Fibroblast of peridontal ligament (primary cell): Measurements from ENCODE around the gene DHTKD1.

Source experiments
- DNase-seq: peaks from one replicate; pipeline ENCODE4 v3.0.0-alpha.2; 2010; ENCODE audit errors: extremely low read depth

The DHTKD1 gene, protein sequence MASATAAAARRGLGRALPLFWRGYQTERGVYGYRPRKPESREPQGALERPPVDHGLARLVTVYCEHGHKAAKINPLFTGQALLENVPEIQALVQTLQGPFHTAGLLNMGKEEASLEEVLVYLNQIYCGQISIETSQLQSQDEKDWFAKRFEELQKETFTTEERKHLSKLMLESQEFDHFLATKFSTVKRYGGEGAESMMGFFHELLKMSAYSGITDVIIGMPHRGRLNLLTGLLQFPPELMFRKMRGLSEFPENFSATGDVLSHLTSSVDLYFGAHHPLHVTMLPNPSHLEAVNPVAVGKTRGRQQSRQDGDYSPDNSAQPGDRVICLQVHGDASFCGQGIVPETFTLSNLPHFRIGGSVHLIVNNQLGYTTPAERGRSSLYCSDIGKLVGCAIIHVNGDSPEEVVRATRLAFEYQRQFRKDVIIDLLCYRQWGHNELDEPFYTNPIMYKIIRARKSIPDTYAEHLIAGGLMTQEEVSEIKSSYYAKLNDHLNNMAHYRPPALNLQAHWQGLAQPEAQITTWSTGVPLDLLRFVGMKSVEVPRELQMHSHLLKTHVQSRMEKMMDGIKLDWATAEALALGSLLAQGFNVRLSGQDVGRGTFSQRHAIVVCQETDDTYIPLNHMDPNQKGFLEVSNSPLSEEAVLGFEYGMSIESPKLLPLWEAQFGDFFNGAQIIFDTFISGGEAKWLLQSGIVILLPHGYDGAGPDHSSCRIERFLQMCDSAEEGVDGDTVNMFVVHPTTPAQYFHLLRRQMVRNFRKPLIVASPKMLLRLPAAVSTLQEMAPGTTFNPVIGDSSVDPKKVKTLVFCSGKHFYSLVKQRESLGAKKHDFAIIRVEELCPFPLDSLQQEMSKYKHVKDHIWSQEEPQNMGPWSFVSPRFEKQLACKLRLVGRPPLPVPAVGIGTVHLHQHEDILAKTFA

DNA sequence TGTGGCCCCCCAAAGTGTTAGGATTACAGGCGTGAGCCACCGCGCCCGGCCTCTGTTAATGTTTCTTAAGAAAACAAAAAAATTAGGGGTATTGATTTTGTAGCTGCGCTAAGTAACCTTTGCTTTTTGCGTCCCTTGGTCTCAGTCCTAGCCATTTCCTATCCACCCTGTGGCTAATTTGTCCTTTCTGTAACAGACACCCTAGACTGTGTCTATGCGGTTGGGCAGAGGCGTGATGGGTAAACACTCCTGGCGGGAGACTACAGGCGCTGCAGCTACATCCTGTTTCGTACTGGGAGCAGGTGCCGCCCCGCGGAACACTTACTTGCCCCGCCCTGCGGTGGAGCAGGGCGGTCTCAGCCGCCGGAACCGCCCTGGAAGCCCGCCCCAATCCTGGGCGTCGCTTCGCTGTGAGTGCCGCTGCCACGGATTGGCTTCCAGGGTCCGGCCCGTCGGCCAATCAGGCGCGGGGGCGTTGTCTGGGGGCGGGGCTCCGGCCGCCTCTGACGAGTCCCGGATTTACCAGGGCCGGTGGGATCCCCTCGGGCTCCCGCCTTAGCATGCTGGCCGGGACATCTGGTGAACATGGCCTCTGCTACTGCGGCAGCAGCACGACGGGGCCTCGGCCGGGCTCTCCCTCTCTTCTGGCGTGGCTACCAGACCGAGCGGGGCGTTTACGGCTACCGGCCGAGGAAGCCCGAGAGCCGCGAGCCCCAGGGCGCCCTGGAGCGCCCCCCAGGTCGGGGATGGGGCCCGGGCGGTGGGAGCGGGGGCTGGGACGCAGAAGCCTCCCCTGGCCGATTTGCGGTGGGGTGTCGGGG is at the start of gene DHTKD1:
Gene DHTKD1 (plus strand): TSS at position 506 of the 821 bp plus-strand sequence. CDS start 80 bp downstream, at position 586.
- peak; percentile 89 for DNase-seq

DNA sequence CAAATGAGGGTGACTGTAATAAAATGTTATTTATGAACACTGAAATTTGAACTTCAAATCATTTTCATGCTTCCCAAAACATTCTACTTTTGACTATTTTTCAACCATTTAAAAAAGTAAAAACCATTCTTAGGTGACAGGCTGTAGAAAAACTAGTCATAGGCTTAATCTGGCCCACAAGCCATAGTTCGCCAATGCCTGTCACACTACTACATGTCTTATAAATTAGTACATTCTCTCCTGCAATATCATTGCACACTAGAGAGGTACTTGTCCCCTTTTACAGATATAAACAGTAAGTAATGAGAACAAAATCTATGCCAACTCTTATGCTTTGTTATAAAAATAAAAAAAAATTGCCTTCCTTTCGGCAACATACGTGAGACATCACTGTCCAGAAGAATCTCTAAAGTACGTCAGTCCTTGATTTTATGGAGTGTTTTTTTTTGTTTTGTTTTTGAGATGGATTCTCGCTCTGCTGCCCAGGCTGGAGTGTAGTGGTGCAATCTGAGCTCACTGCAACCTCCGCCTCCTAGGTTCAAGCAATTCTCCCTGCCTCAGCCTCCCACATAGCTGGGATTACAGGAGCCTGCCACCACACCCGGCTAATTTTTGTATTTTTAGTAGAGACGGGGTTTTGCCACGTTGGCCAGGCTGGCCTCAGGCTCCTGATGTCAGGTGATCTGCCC is 49.3 kb upstream of the DHTKD1 start:
- no peak for DNase-seq

DNA sequence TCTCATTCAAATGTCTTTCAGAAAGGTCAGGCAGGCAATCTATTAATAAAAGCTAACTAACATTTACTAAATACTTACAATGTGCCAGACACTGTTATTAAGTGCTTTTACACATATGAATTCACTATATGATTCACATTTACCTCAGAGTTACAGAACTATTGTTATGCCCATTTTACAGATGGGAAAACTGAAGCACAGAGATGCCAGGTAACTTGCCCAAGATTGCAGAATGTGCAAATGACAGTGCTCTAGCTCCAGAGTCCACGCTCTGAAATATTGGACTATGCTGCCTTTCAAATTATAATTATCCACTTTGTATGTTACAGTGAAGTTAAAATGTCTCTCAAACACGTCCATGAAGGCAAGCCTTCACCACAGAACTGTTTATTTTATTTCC is 48.2 kb upstream of the DHTKD1 start:
- no peak for DNase-seq

GRCh38 chr10:12022580-12023257 is 46.0 kb upstream of the DHTKD1 start:
- no peak for DNase-seq

DNA sequence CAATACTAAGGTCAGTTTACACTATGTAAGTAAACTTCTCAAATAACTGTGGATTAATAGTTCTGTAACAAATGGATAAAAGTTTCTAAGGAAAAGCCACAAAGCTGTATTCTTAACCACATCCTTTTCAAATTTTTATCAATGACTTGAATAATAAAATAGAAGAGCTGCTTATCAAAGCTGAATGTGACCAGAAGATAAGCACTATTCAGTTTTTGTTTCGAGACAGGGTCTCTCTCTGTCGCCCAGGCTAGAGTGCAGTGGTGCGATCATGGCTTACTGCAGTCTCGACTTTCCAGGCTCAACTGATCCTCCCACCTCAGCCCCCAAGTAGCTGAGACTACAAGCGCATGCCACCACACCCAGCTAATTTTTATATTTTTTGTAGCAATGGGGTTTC is 43.2 kb upstream of the DHTKD1 start:
- DNase-seq = no peak

GRCh38 chr10:12027539-12027938 is 41.2 kb upstream of the DHTKD1 start:
- DNase-seq = no peak

DNA sequence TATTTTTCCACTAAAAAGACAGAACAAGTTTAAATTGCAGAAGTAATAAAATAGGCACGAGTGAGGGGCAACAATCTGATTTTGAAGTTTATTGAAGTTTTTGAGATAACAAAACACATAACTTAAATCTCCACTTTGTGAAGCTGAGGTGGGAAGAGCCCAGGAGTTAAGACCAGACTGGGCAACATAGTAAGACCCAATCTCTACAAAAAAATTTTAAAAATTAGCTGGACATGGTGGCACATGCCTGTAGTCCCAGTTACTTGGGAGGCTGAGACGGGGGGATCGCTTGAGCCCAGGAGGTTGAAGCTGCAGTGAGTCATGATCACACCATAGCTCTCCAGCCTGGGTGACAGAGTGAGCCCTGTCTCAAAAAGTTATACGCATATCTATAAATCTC is 37.4 kb upstream of the DHTKD1 start:
- DNase-seq = no peak

GRCh38 chr10:12036073-12036655 is 32.6 kb upstream of the DHTKD1 start:
- no peak for DNase-seq

- peak; percentile 27 for DNase-seq
These were observed 26.9 kb upstream of the DHTKD1 start for GRCh38 chr10:12041766-12042408.

DNA sequence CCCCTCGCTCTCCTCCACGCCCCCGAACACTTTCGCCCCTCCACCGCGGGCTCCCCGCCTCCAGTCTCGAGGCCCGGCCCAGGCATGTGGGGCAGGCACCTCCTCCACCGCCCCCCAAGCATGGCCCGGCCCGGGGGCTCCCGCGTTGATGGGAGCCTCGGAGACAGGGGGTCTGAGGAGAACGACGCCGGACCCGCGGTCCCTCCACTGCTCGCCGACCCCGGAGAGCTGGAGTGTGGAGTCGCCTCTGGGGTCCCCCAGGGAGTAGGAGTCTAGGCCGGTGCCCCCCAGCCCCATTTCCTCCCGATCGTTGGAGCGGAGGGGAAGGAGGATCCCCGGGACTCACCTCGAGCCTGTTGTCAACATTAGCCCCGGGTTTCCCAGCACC is 26.4 kb upstream of the DHTKD1 start:
- peak; percentile 7 for DNase-seq

- peak; percentile 98 for DNase-seq
These were observed 25.7 kb upstream of the DHTKD1 start, which contains the start of gene UPF2 for GRCh38 chr10:12042797-12043651. Gene UPF2, minus strand, starts transcription at chr10:12042809. Its CDS starts 7,386 bp downstream, at chr10:12035423.

GRCh38 chr10:12045596-12045995 is 23.2 kb upstream of the DHTKD1 start:
- no peak for DNase-seq

DNA sequence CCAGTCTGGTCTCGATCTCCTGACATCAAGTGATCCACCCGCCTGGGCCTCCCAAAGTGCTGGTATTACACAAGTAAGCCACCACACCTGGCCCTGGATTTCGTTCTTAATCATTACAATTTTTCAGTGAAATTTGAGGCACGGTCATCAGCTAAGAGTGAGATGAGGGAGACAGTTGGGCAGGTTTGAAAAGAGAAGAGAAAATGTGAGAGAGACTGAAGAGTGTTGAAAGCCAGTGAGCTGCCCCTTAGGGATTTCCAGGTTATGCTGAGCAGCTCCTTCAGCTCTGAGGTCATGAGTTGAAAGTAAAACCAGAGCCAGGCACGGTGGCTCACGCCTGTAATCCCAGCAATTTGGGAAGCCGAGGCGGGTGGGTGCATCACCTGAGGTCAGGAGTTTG is 20.2 kb upstream of the DHTKD1 start:
- no peak for DNase-seq

DNA sequence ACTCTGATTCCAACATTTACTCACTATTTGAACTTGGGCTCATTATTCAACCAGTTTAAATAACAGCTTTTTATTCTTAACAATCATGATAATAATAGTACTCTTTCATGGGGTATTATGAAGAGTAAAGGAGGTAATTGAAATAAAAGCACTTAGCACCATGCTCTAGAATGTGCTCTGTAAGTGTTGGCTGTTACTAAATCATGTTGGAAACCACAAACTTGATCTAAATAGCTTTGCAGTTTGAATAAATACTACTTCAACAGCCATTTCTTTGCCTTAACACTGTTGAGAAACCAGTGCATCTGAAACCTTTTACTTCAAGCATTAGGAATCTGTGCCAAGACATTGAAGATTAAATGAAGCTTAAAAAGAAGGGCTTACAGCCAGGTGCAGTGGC is 18.2 kb upstream of the DHTKD1 start:
- DNase-seq = no peak

DNA sequence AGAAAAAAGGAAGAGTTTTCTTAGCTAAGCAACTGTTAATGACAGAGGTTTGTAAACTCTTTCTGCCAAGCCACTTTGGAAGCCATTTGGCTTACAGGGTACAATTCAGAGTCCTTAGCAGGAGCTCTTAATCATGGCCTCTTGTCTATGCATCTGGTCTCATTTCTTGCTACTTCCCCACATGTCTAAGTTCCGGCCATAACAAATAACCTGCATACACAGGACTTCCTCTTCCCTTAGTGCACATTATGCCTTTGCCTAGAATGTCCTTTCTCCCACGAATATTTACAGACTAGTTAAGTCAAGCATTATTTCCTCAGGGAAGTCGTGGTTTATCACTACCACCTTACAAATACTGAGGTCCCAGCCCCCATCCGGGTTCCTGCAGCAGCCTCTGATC is 17.5 kb upstream of the DHTKD1 start:
- DNase-seq = no peak

DNA sequence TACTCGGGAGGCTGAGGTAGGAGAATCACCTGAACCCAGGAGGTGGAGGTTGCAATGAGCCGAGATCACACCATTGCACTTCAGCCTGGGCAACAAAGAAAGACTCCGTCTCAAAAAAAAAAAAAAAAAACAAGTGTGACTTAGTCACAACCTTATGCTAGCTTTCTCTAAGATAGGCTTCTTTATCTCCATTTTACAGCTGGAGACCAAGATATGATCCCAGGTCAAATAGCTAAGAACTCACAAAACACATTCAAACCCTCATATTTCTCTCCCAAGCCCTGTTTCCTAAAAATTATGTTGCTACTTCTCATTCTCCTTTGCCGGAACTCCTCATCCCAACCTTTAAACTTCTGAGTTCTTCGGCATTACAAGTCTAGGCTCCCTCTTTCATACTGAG is 13.0 kb upstream of the DHTKD1 start:
- no peak for DNase-seq

DNA sequence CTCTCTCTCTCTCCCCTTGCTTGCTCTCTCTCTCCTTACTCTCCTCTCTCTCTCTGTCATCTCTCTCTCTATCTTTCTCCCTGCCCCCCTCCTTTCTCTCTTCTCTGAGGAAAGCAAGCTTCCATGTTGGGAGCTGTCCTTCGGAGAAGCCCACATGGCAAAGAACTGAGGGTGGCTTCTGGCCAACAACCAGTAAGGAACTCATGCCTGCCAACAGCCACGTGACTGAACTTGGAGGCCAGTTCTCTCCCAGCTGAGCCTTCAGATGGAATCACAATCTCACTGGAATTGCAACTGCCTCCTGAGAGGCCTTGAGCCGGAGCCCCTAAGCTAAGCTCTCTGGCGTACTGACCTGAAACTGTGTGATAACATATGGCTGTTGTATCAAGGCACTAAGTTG is 12.0 kb upstream of the DHTKD1 start:
- no peak for DNase-seq

GRCh38 chr10:12061124-12061523 is 7.6 kb upstream of the DHTKD1 start:
- no peak for DNase-seq
